ENCODE results near the gene NT5DC2.

- TF ChIP-seq EP300 (IDR thresholded peaks at IDR 0.05) (no peak), POLR2A (IDR thresholded peaks at IDR 0.05) (no peak), CTCF (IDR thresholded peaks at IDR 0.05) (no peak)
Observed at GRCh38 chr3:52523386-52524257, 10.0 kb downstream of the NT5DC2 start.

Measured in sigmoid colon (tissue), 4 donors.